A549 (cell line): ENCODE data around the gene ATP10A.

Experiments used
- BHLHE40 ChIP-seq: IDR thresholded peaks from 2 replicates; pipeline ENCODE4 v1.6.1; 2012; ENCODE audit warnings: low read depth, low read length, inconsistent platforms
- CTCF ChIP-seq: fragments of >200 bp; sonication (Bioruptor Twin); formaldehyde crosslinking; IDR thresholded peaks from 3 replicates; pipeline ENCODE4 v1.5.1; 2016
- EHMT2 ChIP-seq: fragments of 200-600 bp; sonication (generic); IDR thresholded peaks from 2 replicates; pipeline ENCODE4 v1.6.1; 2016; ENCODE audit warnings: antibody characterized with exemption, low read depth, mild to moderate bottlenecking, moderate library complexity
- EP300 ChIP-seq, 2 experiments: fragments of >200 bp; sonication (Bioruptor Twin); formaldehyde crosslinking; IDR thresholded peaks; 2 replicates in 1 of 2; 3 replicates in 1 of 2; pipeline ENCODE4 v1.6.1; 2016 to 2017
- KDM5A ChIP-seq: fragments of 200-600 bp; sonication (generic); IDR thresholded peaks from 2 replicates; pipeline ENCODE4 v1.6.1; 2016; ENCODE audit warnings: antibody characterized with exemption, mild to moderate bottlenecking
- MAX ChIP-seq: IDR thresholded peaks from 2 replicates; pipeline ENCODE4 v1.6.1; 2012
- MYC ChIP-seq: IDR thresholded peaks from 2 replicates; pipeline ENCODE4 v1.6.1; 2012; ENCODE audit warnings: mild to moderate bottlenecking, inconsistent platforms, low read length, improper control_type of control experiment, borderline replicate concordance
- PBX3 ChIP-seq: IDR thresholded peaks from 2 replicates; pipeline ENCODE4 v1.6.1; 2012
- POLR2A ChIP-seq: IDR thresholded peaks from 2 replicates; pipeline ENCODE4 v1.6.1; 2012; ENCODE audit warnings: mild to moderate bottlenecking, low read length
- REST ChIP-seq: fragments of 200-600 bp; sonication (generic); IDR thresholded peaks from 2 replicates; pipeline ENCODE4 v1.6.1; 2016; ENCODE audit warnings: antibody characterized with exemption, mild to moderate bottlenecking, moderate library complexity
- RNF2 ChIP-seq: fragments of 200-600 bp; sonication (generic); IDR thresholded peaks from 2 replicates; pipeline ENCODE4 v1.6.1; 2016; ENCODE audit warnings: low read depth, mild to moderate bottlenecking, antibody characterized with exemption, moderate library complexity, borderline replicate concordance

- no peak for TF ChIP-seq POLR2A
- TF ChIP-seq PBX3 = no peak
- no peak for TF ChIP-seq MYC
- no peak for TF ChIP-seq CTCF
- no peak for TF ChIP-seq MAX
- no peak for TF ChIP-seq BHLHE40
- no peak for TF ChIP-seq KDM5A
- TF ChIP-seq EP300 (IDR thresholded peaks at IDR 0.05) = no peak
- no peak for TF ChIP-seq EHMT2
- TF ChIP-seq REST = no peak
- TF ChIP-seq RNF2 = no peak
These were observed 60.1 kb downstream of the ATP10A start for GRCh38 chr15:25803036-25803435.
